ENCODE measurements around the gene MUC6.

MUC6 gene

GRCh38 chr11:1036303-1036923 lies at the start of gene MUC6:
Gene MUC6, minus strand, starts transcription at chr11:1036718. Its CDS starts 63 bp downstream, at chr11:1036655.
- DNase-seq (ENCODE audit: low spot score): no peak

GRCh38 chr11:1085440-1086170 lies 49.1 kb upstream of the MUC6 start:
- DNase-seq (ENCODE audit: low spot score): no peak

- no peak for DNase-seq (ENCODE audit: low spot score)
These were observed 48.3 kb upstream of the MUC6 start for GRCh38 chr11:1084561-1085439.

- no peak for DNase-seq (ENCODE audit: low spot score)
These were observed 47.4 kb upstream of the MUC6 start for GRCh38 chr11:1083621-1084551.

GRCh38 chr11:1082728-1083620 lies 46.5 kb upstream of the MUC6 start:
- DNase-seq (ENCODE audit: low spot score): no peak

GRCh38 chr11:1082346-1082727 lies 45.8 kb upstream of the MUC6 start:
- no peak for DNase-seq (ENCODE audit: low spot score)

- DNase-seq (ENCODE audit: low spot score): no peak
These were observed 45.2 kb upstream of the MUC6 start for GRCh38 chr11:1081601-1082311.

- no peak for DNase-seq (ENCODE audit: low spot score)
These were observed 41.7 kb upstream of the MUC6 start for GRCh38 chr11:1078191-1078601.

GRCh38 chr11:1077417-1078119 lies 41.0 kb upstream of the MUC6 start:
- DNase-seq (ENCODE audit: low spot score): no peak

- no peak for DNase-seq (ENCODE audit: low spot score)
These were observed 40.5 kb upstream of the MUC6 start for GRCh38 chr11:1077033-1077416.

GRCh38 chr11:1076061-1076665 lies 39.6 kb upstream of the MUC6 start:
- DNase-seq (ENCODE audit: low spot score): no peak

GRCh38 chr11:1075341-1075911 lies 38.9 kb upstream of the MUC6 start:
- no peak for DNase-seq (ENCODE audit: low spot score)

GRCh38 chr11:1074244-1075221 lies 38.0 kb upstream of the MUC6 start, which contains the start of gene MUC2:
Gene MUC2, plus strand, starts transcription at chr11:1074874.
- no peak for DNase-seq (ENCODE audit: low spot score)

- DNase-seq (ENCODE audit: low spot score): no peak
These were observed 37.3 kb upstream of the MUC6 start for GRCh38 chr11:1073851-1074243.

GRCh38 chr11:1073261-1073724 lies 36.8 kb upstream of the MUC6 start:
- DNase-seq (ENCODE audit: low spot score): no peak

- DNase-seq (ENCODE audit: low spot score): no peak
These were observed 36.3 kb upstream of the MUC6 start for GRCh38 chr11:1072821-1073231.

Data from COLO829 (cell line).